GM12878 (cell line): ENCODE results near the gene GGNBP2. TPM values are rescaled to one million over a fixed set of nuclear protein-coding genes. Genes with fewer than 3 reads are reported as not detected.

Experiments
- ATAC-seq: fragments of 200-7000 bp; cut with Tn5 transposase; 3 replicates; pipeline ENCODE4 v1.9.1; 2020; ENCODE audit warnings: mild to moderate bottlenecking, moderate library complexity
- BruUV-seq: library from RNA; stranded (reverse); fragments of 400-500 nt; replicated peaks from 2 replicates; lab custom pipeline; 2021; lab: Mats Ljungman, UMichigan
- CTCF ChIA-PET: fragments of 300-600 bp; sonication (Branson Sonifier 250); formaldehyde crosslinking; extraction: SDS; loops from one replicate; lab custom pipeline; 2021; ENCODE audit warnings: inconsistent platforms; lab: Yijun Ruan, JAX
- POLR2A ChIA-PET: fragments of 350-600 bp; formaldehyde crosslinking; extraction: SDS; loops from one replicate; lab custom pipeline; 2021; ENCODE audit warnings: inconsistent platforms; lab: Charles Lee
- RAD21 ChIA-PET: fragments of 300-600 bp; sonication (Branson Sonifier 250); formaldehyde crosslinking; loops from one replicate; lab custom pipeline; 2023; ENCODE audit warnings: antibody characterized with exemption; ENCODE audit not compliant: unreplicated experiment; lab: Charles Lee
- SMC1A ChIA-PET: fragments of 300-600 bp; sonication (Branson Sonifier 250); formaldehyde crosslinking; loops from one replicate; lab custom pipeline; 2023; ENCODE audit not compliant: unreplicated experiment, uncharacterized antibody; lab: Charles Lee
- DNase-seq: peaks from one replicate; pipeline ENCODE4 v3.0.0-alpha.2; 2011; ENCODE audit warnings: low read depth, low spot score
- FAIRE-seq: peaks from 3 replicates; lab custom pipeline; 2011; peaks lifted over from hg19 to GRCh38; lab: Jason Lieb, UNC
- H2AFZ ChIP-seq: 2 replicates; pipeline ENCODE4 v1.6.0; 2011; ENCODE audit warnings: low read depth, low read length, control low read depth; ENCODE audit not compliant: control insufficient read depth
- H3K27ac ChIP-seq: 2 replicates; pipeline ENCODE4 v1.5.1; 2011; ENCODE audit warnings: control low read depth; ENCODE audit not compliant: control insufficient read depth, insufficient read depth
- H3K27me3 ChIP-seq, 2 experiments: replicated peaks in 1 of 2; 2 replicates each; pipeline versions ENCODE4 v1.6.0 to v1.6.1; 2011; ENCODE audit warnings: low read length in 1 of 2; ENCODE audit not compliant: control insufficient read depth in 2 of 2, insufficient read depth in 2 of 2
- H3K36me3 ChIP-seq, 2 experiments: 2 replicates each; pipeline ENCODE4 v1.5.1; 2011; ENCODE audit warnings: low read length in 1 of 2; ENCODE audit not compliant: control insufficient read depth in 2 of 2, insufficient read depth in 2 of 2
- H3K4me1 ChIP-seq: 2 replicates; pipeline ENCODE4 v1.6.1; 2011; ENCODE audit warnings: mild to moderate bottlenecking, low read length, moderate library complexity, mixed read lengths; ENCODE audit not compliant: control insufficient read depth, insufficient read depth
- H3K4me2 ChIP-seq: 2 replicates; pipeline ENCODE4 v1.6.0; 2011; ENCODE audit warnings: control low read depth; ENCODE audit not compliant: control insufficient read depth, insufficient read depth
- H3K4me3 ChIP-seq: fragments of 200-600 bp; sonication (generic); 2 replicates; pipeline ENCODE4 v1.5.1; 2016
- H3K79me2 ChIP-seq: 2 replicates; pipeline ENCODE4 v1.6.0; 2011; ENCODE audit warnings: low read length; ENCODE audit not compliant: control insufficient read depth, insufficient read depth
- H3K9ac ChIP-seq: 2 replicates; pipeline ENCODE4 v1.8.0; 2011; ENCODE audit warnings: low read length, control low read depth, mixed read lengths; ENCODE audit not compliant: control insufficient read depth, insufficient read depth
- H3K9me3 ChIP-seq: replicated peaks from 3 replicates; pipeline ENCODE4 v1.5.1; 2011; ENCODE audit warnings: mild to moderate bottlenecking, low read length; ENCODE audit not compliant: control insufficient read depth, insufficient read depth
- H4K20me1 ChIP-seq: 2 replicates; pipeline ENCODE4 v1.6.0; 2011; ENCODE audit not compliant: control insufficient read depth, insufficient read depth
- HSF1 ChIP-seq: fragments of 150-350 bp; IDR thresholded peaks from 2 replicates; pipeline ENCODE4 v1.6.1; 2014; ENCODE audit warnings: mild to moderate bottlenecking, low read depth, low read length
- MYC ChIP-seq: IDR thresholded peaks from 2 replicates; pipeline ENCODE4 v1.6.1; 2011; ENCODE audit warnings: mild to moderate bottlenecking, low read length, moderate library complexity, inconsistent platforms; ENCODE audit not compliant: insufficient read depth, insufficient replicate concordance, insufficient read length, severe bottlenecking
- SPI1 ChIP-seq: IDR thresholded peaks from 2 replicates; pipeline ENCODE4 v1.6.1; 2011; ENCODE audit warnings: low read depth, mild to moderate bottlenecking, low read length, moderate library complexity, borderline replicate concordance; ENCODE audit not compliant: insufficient read depth
- USF1 ChIP-seq: IDR thresholded peaks from 2 replicates; pipeline ENCODE4 v1.6.1; 2011; ENCODE audit warnings: borderline replicate concordance, low read depth, mild to moderate bottlenecking, moderate library complexity, mixed read lengths, low read length; ENCODE audit not compliant: insufficient read depth; ENCODE audit errors: extremely low read length
- YY1 ChIP-seq: IDR thresholded peaks from 2 replicates; pipeline ENCODE4 v1.6.1; 2011; ENCODE audit warnings: low read depth, mild to moderate bottlenecking, low read length
- WGBS: methylation state at CpG from one replicate; pipeline ENCODE4 v1.1.6; 2016; ENCODE audit warnings: low lambda C conversion rate; ENCODE audit not compliant: insufficient replicate concordance, insufficient coverage; ENCODE audit errors: missing lambda C conversion rate; 5-methylcytosine and 5-hydroxymethylcytosine counted together
- in situ Hi-C: fragments of 300-500 bp; cut with MboI; formaldehyde crosslinking; loops from 9 replicates; pipeline ENCODE4 v1.14.3; 2018; ENCODE audit warnings: mixed read lengths
- intact Hi-C: fragments of 100-400 bp; cut with micrococcal nuclease; formaldehyde crosslinking; loops from one replicate; pipeline ENCODE4 v1.14.2; 2022; ENCODE audit not compliant: unreplicated experiment
- polyA plus RNA-seq, 11 experiments: library from polyadenylated mRNA; depleted of rRNA in 4 of 11; unstranded in 6 of 11; stranded (reverse) in 5 of 11; fragments of >200 nt; fragmentation: Nextera tagmentation in 4 of 11; fragmentation: Illumina TruSeq in 1 of 11; extraction: Ambion mirVana in 4 of 11; extraction: Trizol in 1 of 11; gene quantifications; 1 replicate in 1 of 11; 2 replicates in 10 of 11; pipeline versions ENCODE4 v1.2.1 to v1.2.3, GENCODE V29; 2011 to 2016; ENCODE audit warnings: inconsistent platforms in 2 of 11, missing spikeins in 2 of 11, low read depth in 1 of 11
- total RNA-seq, 4 experiments: library from RNA; depleted of rRNA in 3 of 4; stranded (reverse); fragments of >200 nt in 3 of 4; fragmentation: Illumina TruSeq in 1 of 4; extraction: Trizol in 1 of 4; gene quantifications; 2 replicates each; pipeline versions ENCODE4 v1.2.1 to v1.2.3, GENCODE V29; 2013 to 2021
- TF ChIP-seq, protein P1 (sequence below): IDR thresholded peaks from 2 replicates; pipeline ENCODE4 v1.6.1; 2012; ENCODE audit warnings: low read depth, low read length, improper control_type of control experiment
- TF ChIP-seq, protein P2 (sequence below): IDR thresholded peaks from 2 replicates; pipeline ENCODE4 v1.6.1; 2011; ENCODE audit warnings: borderline replicate concordance, low read depth, mild to moderate bottlenecking, moderate library complexity, low read length; ENCODE audit not compliant: insufficient read depth, poor library complexity, severe bottlenecking
- TF ChIP-seq, protein P3 (sequence below), 3 experiments: IDR thresholded peaks in 2 of 3; conservative IDR thresholded peaks in 1 of 3; 2 replicates each; pipeline ENCODE4 v1.5.1; 2011; ENCODE audit warnings: low read depth in 3 of 3, low read length in 3 of 3, mild to moderate bottlenecking in 3 of 3, control low read depth in 2 of 3, moderate library complexity in 2 of 3, inconsistent platforms in 1 of 3, mixed read lengths in 1 of 3; ENCODE audit not compliant: control insufficient read depth in 2 of 3, insufficient read depth in 1 of 3; ENCODE audit errors: extremely low read depth in 1 of 3

Gene GGNBP2
- total and polyA plus RNA-seq, 10 of the 15 experiments (the other 5 are each of a cell fraction or from before 2014, with no cell fraction given): 36.3 to 82.0 (median 50.0) TPM

DNA sequence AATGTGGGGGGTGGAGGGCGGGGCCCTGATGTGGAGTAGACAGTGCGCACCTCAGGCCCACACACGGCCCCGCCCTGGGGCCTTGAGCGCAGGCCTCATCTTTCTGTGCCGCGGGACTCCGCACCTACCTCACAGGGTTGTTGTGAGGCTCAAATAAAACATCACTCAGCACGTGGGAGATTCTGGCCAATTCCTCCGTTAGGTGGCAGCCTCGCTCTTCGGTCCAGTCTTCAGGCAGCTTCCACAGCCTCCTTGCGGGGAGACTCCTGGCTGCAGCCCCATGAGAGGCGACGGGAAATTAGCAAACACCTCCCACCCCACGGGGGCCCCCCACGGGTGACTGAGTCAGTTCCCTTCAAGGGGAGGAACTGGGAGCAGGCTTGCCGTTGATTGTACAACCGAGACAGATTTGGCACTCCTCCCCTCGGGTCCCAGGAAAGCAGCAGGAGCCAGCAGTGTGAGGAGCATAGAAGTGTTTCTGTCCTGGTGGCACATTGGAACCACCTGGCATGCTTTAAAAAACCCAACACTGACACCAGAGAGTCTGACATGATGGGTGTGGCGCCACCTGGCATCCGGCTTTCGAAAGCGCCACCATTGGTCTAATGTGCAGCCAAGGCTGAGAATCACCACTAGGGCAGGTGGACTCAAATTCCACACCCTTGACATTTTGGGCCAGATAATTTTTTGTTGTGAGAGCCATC lies 64.2 kb downstream of the GGNBP2 start:
- FAIRE-seq (no peak), DNase-seq (no peak), ATAC-seq (peak; percentile 88)
- Histone ChIP-seq H3K4me3 (no peak overlapping the region), H3K79me2 (peaks cover 12% of the 10 kb centered on the region), H3K36me3 (peaks cover 0 to 4% of the 10 kb centered on the region in 2 experiments; a peak in 1 of 4 replicates), H3K4me2 (no peak overlapping the region), H3K4me1 (peaks cover 3% of the 10 kb centered on the region), H3K9me3 (no peaks in the 10 kb centered on the region), H2AFZ (no peak overlapping the region), H3K9ac (no peak overlapping the region), H4K20me1 (peaks cover 2% of the 10 kb centered on the region; the same call in 1 of the 2 replicates), H3K27me3 (no peaks in the 10 kb centered on the region), H3K27ac (no peak overlapping the region)
- intact Hi-C loops: no loop called here
- 0 out of 2 replicates have a peak, but pooled peaks have one; percentile 28 for TF ChIP-seq YY1
- no peak for TF ChIP-seq USF1
- TF ChIP-seq, protein P1, sequence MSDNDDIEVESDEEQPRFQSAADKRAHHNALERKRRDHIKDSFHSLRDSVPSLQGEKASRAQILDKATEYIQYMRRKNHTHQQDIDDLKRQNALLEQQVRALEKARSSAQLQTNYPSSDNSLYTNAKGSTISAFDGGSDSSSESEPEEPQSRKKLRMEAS: no peak
- no peak for TF ChIP-seq HSF1
- TF ChIP-seq, protein P2, sequence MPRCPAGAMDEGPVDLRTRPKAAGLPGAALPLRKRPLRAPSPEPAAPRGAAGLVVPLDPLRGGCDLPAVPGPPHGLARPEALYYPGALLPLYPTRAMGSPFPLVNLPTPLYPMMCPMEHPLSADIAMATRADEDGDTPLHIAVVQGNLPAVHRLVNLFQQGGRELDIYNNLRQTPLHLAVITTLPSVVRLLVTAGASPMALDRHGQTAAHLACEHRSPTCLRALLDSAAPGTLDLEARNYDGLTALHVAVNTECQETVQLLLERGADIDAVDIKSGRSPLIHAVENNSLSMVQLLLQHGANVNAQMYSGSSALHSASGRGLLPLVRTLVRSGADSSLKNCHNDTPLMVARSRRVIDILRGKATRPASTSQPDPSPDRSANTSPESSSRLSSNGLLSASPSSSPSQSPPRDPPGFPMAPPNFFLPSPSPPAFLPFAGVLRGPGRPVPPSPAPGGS: no peak
- TF ChIP-seq, protein P3, sequence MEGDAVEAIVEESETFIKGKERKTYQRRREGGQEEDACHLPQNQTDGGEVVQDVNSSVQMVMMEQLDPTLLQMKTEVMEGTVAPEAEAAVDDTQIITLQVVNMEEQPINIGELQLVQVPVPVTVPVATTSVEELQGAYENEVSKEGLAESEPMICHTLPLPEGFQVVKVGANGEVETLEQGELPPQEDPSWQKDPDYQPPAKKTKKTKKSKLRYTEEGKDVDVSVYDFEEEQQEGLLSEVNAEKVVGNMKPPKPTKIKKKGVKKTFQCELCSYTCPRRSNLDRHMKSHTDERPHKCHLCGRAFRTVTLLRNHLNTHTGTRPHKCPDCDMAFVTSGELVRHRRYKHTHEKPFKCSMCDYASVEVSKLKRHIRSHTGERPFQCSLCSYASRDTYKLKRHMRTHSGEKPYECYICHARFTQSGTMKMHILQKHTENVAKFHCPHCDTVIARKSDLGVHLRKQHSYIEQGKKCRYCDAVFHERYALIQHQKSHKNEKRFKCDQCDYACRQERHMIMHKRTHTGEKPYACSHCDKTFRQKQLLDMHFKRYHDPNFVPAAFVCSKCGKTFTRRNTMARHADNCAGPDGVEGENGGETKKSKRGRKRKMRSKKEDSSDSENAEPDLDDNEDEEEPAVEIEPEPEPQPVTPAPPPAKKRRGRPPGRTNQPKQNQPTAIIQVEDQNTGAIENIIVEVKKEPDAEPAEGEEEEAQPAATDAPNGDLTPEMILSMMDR (IDR thresholded peaks at IDR 0.05 in 2 of 3, conservative IDR thresholded peaks at IDR 0.05 in 1 of 3; ENCODE audit: control insufficient read depth in 2 of 3, extremely low read depth in 1 of 3, insufficient read depth in 1 of 3, low read depth in 3 of 3, low read length in 3 of 3): peak; percentile 17 to 33 (median 25); a peak in 3 of 6 replicates
- TF ChIP-seq MYC: no peak
- TF ChIP-seq SPI1: 0 out of 2 replicates have a peak, but pooled peaks have one; percentile 4
- 65% methylated on average over 23 of the region's 24 CpGs for WGBS
- SMC1A ChIA-PET: no interaction called here
- no TSS peak for BruUV-seq
- RAD21 ChIA-PET: no interaction called here
- in situ Hi-C loops: loop anchor here (10.0 to 25.0 kb wide), 3 partner anchors 453 to 756 kb away; no protein-coding TSS in a partner anchor
- POLR2A ChIA-PET: no interaction called here
- CTCF ChIA-PET: interaction anchor here (0.6 to 2.0 kb wide), 2 partner anchors 17 to 793 kb away, joined by 3 to 7 read pairs; no protein-coding TSS in a partner anchor
